ENCODE data around the gene RNF167.

GRCh38 chr17:4913994-4914393, 26.1 kb upstream of the RNF167 start:
- TF ChIP-seq RAD21 (conservative IDR thresholded peaks at IDR 0.05) (no peak), POLR2AphosphoS5 (IDR thresholded peaks at IDR 0.05) (no peak), SMC3 (conservative IDR thresholded peaks at IDR 0.05; ENCODE audit: poor library complexity) (no peak)
